Measurements from ENCODE around the gene WWC1.
"Not testable (repeated sequence)": the region's sequence is repeated elsewhere in the genome, so short reads cannot be mapped to it uniquely, and the experiment has no call there.

The WWC1 gene

DNA sequence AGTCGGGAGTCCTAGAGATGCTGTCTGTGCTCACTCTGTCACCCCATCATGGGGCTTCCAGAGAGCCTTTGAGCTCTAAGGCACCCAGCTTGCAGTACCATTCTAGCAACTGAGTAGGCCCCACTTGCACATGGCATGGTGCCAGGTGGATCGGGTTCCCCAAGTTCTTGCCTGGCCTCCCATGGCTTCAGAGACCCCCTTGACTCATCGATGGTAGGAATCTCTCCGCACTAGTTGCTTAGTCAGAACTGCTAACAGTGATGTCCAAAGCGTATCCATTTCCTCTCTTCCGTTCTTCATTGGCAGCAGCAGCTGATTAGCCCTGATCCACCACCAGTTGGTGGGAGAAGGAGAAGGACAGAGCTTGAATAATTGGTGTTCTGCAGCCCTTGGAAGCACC, 124.5 kb downstream of the WWC1 start:
- DNase-seq: no peak

GRCh38 chr5:168417731-168418429, 126.4 kb downstream of the WWC1 start:
- no peak for DNase-seq

DNA sequence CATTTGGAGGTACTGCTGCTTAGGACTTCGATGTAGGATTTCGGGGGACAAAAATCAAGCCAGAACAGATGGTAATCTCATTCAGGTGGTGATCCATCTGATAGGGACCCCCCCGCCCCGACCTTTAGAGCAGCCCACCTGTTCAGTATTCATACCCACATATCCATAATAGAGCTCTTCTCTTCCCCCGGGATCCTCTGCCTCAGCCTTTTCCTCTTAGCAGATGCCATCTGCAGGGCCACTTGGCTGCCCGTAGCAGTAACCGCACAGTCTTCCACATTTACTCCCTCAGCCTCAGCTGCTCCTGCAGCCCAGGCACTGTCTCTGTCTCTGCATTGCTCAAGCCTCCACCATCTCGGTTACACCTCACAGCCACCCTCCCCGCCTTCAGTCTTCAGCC, 129.0 kb downstream of the WWC1 start:
- DNase-seq: no peak

- no peak for DNase-seq
Observed at GRCh38 chr5:168422431-168422830, 131.0 kb downstream of the WWC1 start.

GRCh38 chr5:168423478-168423877, 132.0 kb downstream of the WWC1 start:
- DNase-seq: no peak

DNA sequence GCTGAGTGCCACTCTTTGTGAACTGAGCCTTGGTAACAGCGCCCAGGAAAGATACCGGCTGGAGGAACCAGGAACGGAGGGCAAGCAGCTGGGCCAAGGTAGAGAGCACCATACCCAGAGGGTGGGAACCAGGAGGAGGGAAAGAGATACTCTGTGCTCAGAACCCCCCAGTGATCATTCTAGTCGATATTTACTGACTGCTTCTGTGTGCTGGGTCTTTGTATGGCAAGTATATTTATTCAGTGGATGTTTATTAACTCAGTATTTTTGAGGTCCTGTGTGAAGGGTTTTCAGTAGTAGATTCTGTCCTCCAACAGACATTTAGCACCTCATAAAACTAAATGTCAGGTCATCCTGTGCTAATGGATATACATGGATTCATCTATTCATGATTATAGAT, 132.5 kb downstream of the WWC1 start:
- DNase-seq: no peak

- no peak for DNase-seq
Observed at GRCh38 chr5:168424594-168425323, 133.3 kb downstream of the WWC1 start.

GRCh38 chr5:168426007-168426863, 134.8 kb downstream of the WWC1 start:
- DNase-seq: no peak

DNA sequence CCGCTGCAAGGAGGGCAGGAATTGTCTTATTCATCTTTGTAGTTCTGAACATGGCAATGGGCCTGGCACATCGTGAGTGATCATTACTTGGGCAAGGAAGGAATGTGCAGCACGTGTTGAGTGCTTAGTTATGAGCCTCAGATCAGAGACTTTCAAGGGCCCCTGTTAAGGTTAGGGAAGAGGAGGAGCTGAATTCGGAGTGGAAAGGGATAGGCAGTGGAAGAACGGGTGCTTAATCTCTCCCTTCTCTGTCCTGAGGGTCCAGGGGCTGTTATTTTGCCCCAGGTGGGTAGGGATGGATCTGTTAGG, 135.4 kb downstream of the WWC1 start:
- no peak for DNase-seq

GRCh38 chr5:168427224-168427623, 135.8 kb downstream of the WWC1 start:
- DNase-seq: no peak

- no peak for DNase-seq
Observed at GRCh38 chr5:168428552-168428951, 137.1 kb downstream of the WWC1 start.

GRCh38 chr5:168430296-168430695, 138.9 kb downstream of the WWC1 start:
- no peak for DNase-seq

DNA sequence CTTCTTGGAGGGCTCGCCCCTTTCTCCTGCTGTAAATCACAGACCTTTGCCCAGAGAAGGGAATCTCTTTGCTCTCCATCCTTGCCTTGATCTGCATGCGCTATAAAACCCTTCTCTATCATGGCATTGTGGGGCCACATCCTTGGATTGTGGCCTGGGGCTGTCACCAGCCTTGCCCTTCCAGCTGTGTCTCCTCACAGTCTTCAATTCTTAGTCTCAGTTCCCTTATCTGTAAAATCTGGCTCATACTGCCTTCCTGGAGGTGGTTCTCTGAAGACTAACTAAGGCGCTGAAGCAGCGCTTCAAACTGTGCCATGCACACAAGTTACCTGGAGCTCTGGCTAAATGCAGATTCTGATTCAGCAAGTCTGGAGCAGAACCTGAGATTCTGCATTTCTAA, 141.5 kb downstream of the WWC1 start:
- no peak for DNase-seq

DNA sequence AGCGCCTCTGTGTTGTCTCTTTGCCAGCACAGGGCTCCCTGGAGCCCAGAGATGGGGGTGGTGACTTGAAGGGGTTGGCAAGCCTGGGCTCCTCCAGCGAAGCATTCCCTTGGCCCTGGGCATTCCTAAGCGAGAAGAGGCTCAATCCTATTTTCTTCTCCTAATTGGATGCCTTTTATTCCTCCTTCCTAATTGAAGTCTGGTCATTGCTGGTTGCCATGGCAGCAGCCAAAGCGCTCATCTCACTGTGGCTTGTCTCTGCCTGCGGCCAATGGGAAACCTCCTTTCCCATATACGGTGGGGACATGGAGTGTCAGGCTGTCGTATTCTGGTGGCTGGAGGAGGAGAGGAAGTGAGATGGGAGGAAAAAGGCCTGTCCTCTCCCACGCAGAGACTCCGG, 142.6 kb downstream of the WWC1 start:
- DNase-seq: no peak

GRCh38 chr5:168434746-168435321, 143.4 kb downstream of the WWC1 start:
- DNase-seq: no peak

- not testable (repeated sequence) for DNase-seq
Observed at GRCh38 chr5:168435340-168435739, 143.9 kb downstream of the WWC1 start.

DNA sequence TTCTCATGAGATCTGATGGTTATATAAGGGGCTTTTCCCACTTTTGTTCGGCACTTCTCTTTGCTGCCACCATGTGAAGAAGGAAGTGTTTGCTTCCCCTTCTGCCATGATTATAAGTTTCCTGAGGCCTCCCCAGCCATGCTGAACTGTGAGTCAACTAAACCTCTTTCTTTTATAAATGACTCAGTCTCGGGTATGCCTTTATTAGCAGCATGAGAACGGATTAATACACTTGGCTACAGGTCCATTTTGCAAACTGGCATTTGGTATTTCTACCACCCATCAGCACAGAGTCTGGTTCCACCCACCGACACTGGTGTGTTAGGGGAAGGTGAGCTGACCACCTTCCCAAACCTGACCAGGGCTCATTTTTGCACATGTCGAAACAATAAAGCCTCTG, 146.9 kb downstream of the WWC1 start:
- no peak for DNase-seq

GRCh38 chr5:168443533-168443932, 152.1 kb downstream of the WWC1 start:
- no peak for DNase-seq

DNA sequence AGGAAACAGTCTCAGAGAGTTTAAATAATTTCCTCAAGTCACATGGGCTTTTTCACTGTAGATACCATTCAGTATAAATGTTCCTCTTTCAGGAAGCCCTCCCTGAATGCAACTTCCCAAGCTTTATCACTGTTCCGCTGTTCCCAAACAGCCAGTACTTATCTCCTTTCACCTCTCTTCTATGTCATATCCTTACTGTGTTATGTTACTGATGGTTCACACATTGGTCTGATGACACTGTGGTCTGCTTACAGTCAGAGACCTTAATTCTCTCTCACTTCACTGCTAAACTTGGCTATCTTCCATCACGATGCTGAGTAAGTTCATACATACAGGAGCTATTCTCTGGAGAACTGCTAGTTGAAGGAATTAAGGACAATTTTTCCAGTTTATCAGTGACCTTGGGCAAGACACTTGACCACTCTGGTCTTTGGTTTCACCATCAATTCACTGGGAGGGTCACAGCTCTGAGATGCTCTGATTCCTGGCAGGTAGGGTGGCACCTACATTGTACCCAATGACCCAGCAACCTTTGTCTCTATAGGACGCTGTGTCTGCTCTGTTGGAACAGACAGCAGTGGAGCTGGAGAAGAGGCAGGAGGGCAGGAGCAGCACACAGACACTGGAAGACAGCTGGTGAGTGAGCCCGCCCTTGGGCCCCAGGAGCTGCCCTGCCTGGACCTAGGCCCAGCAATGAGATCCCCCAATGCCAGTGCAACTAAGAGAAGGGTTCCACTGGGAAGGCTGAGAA, 152.7 kb downstream of the WWC1 start:
- no peak for DNase-seq

- no peak for DNase-seq
Observed at GRCh38 chr5:168446983-168447619, 155.7 kb downstream of the WWC1 start.

- DNase-seq: no peak
Observed at GRCh38 chr5:168447808-168448207, 156.4 kb downstream of the WWC1 start.

DNA sequence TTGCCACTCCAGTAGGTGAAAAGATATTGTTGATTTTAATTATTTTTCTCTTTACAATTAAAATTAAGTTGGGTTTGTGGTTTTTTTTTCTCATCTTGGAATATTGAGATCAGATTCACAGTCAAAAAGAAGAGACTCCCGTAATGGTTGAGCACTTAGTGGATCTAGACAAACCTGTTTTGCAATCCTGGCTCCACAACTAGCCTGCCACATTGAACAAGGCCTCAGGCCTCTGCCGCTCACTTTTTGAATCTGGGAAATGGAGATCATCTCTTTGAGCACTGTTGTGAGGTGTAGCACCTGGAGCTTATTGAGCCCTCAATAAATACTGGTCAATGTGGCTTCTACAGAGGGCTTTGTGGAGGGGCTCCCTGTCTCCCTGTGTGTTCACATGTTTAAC, 157.7 kb downstream of the WWC1 start:
- peak; percentile 15 for DNase-seq

Data from NCI-H510A (cell line).